Measurements from ENCODE around the gene CFAP251. TPM values are rescaled to one million over a fixed set of nuclear protein-coding genes. Genes with fewer than 3 reads are reported as not detected.

Gene CFAP251
- total RNA-seq, 1 donor from 2014 or later: 1.2 TPM

DNA sequence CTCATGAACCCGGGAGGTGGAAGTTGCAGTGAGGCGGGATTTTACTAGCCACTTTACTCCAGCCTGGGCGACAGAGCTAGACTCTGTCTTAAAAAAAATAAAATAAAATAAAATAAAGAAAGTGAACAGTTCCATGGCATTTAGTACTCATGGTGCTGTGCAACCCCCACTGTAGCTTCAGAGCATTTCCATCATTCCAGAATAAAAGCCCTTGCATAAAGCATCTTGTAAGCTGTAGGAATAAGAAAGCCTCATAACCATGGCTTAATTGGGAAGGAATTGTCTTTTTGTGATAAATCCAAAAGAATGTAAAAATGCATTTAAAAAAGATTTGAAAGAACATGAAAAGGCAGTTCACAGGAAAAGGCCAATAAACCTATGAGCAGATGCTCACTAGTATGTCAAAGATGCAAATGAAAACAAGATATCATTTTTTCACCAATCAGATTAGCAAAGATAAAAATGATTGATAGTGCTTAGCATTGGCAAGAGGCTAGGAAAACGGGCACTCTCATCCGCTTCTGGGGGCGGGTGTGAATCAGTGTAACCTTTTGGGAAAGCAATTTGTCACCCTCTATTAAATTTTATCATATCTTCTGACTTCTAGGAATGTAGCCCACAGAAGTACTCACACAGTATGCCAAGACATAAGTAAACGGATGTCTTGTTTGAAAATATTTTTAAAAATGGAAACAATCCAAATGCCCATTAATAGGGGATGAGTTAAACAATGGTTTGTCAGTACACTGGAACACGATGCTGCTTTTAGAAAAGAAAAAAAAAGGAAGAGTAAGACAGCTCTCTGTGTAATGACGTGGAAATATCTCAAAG is 46.6 kb downstream of the CFAP251 start:
- intact Hi-C loops (cut with micrococcal nuclease): no loop called here
- ChIA-PET CTCF (no interaction called here), POLR2A (interaction anchor here (0.7 kb wide), 1 partner anchor 124 kb away, joined by 9 read pairs; no protein-coding TSS in a partner anchor)
- ATAC-seq (ENCODE audit: low read depth) (no peak), DNase-seq (no peak)
- Mint-ChIP-seq H3K27me3 (no peaks in the 10 kb centered on the region), H3K27ac (no peak overlapping the region), H3K4me1 (peaks cover 23% of the 10 kb centered on the region), H3K4me3 (no peak overlapping the region), H3K9me3 (no peaks in the 10 kb centered on the region), H3K36me3 (ENCODE audit: low read depth) (no peaks in the 10 kb centered on the region)
- TF ChIP-seq CTCF (IDR thresholded peaks at IDR 0.05): no peak

DNA sequence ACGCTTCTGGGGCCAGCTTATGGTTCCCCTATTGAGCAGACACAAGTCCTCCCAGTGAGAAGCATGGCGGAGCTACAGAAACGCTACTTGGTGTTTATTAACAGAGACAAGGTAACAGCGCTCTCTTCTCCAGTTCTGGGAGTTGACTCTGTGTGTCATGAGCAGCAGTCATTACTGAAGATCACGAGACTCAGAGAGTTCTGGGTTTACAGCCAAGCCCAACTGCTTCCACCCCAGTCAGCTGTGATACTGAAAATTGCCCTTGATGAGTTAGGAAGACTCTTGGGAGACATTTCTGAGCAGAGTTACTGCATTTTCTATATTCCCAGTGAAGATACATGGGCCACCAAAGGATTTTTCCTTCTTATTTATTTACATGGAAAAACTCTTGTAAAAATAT is 48.6 kb downstream of the CFAP251 start:
- intact Hi-C loops (cut with micrococcal nuclease): no loop called here
- Mint-ChIP-seq H3K27ac (no peak overlapping the region), H3K4me1 (peaks cover 23% of the 10 kb centered on the region), H3K27me3 (no peaks in the 10 kb centered on the region), H3K4me3 (no peak overlapping the region), H3K9me3 (no peaks in the 10 kb centered on the region), H3K36me3 (ENCODE audit: low read depth) (no peaks in the 10 kb centered on the region)
- ATAC-seq (ENCODE audit: low read depth): no peak
- ChIA-PET CTCF (no interaction called here), POLR2A (no interaction called here)
- no peak for TF ChIP-seq CTCF (IDR thresholded peaks at IDR 0.05)
- DNase-seq: no peak

GRCh38 chr12:121968876-121969275 is 50.5 kb downstream of the CFAP251 start:
- Mint-ChIP-seq H3K4me3 (peak overlapping the region; percentile 37), H3K36me3 (ENCODE audit: low read depth) (no peaks in the 10 kb centered on the region), H3K27ac (peak overlapping the region; percentile 68), H3K27me3 (no peaks in the 10 kb centered on the region), H3K9me3 (peaks cover 4% of the 10 kb centered on the region), H3K4me1 (peaks cover 22% of the 10 kb centered on the region)
- POLR2A ChIA-PET: interaction anchor here (0.5 to 1.5 kb wide), 9 partner anchors 11 to 100 kb away, joined by 3 to 6 read pairs (median 4); no protein-coding TSS in a partner anchor
- intact Hi-C loops (cut with micrococcal nuclease): no loop called here
- CTCF ChIA-PET: no interaction called here
- no peak for TF ChIP-seq CTCF (IDR thresholded peaks at IDR 0.05)
- DNase-seq: no peak
- ATAC-seq (ENCODE audit: low read depth): peak; percentile 71

DNA sequence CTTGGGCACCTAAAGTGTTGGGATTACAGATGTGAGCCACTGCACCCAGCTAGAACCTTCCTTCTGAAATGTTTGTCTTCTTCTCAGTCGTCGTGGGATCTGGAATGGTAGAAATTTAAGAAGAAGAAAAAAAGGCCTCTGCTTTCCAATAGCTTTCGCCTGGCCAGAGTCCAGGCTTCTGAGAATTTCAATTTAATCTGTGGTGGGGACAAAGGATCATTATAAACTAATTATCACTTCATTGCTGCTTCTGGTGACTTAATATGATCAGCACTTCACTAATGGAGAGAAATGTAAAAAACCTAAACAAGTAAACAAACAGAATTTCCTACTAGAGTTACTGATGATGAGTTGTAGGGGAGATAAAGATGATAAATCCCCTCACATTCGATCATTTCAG is 51.3 kb downstream of the CFAP251 start:
- no peak for TF ChIP-seq CTCF (IDR thresholded peaks at IDR 0.05)
- intact Hi-C loops (cut with micrococcal nuclease): no loop called here
- Mint-ChIP-seq H3K9me3 (peaks cover 6% of the 10 kb centered on the region), H3K27ac (no peak overlapping the region), H3K4me3 (no peak overlapping the region), H3K4me1 (peaks cover 16% of the 10 kb centered on the region), H3K27me3 (no peaks in the 10 kb centered on the region), H3K36me3 (ENCODE audit: low read depth) (no peaks in the 10 kb centered on the region)
- no peak for DNase-seq
- CTCF ChIA-PET: no interaction called here
- ATAC-seq (ENCODE audit: low read depth): no peak
- POLR2A ChIA-PET: interaction anchor here (1.5 kb wide), 1 partner anchor 22 kb away, joined by 4 read pairs; no protein-coding TSS in a partner anchor

DNA sequence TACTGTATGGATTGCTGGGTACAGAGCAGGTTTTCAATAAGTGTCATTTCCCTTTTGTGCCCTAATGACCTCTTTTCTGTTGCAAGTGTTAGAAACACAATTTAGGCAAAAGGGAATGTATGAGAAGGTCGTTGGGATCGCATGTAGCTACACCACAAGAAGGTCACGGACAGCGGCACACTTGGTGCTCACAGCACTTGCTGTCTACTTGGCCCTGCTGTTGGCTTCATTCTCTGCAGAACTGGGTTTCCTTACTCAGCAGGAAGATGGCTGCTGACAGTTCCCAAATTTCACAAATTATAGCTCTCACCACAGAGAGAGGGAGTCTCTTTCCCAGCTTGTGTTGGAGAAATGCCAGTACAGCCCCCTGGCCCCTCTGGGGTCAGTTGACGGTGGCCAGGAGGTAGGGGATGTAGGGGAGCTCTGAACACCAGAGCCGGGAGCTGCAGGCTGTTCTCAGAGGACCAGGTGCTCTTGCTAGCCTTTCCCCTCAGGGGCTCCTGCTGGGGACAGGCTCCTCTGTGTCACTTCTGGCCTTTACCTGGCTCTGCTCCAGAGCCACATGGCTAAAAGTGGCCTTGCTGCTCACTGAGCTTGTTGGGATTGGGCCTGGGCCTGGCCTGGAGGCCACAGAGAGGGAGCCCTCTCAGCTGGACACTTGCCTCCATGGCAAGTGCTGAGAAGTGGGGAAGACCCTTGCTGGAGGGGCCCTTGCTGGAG is 52.3 kb downstream of the CFAP251 start:
- Mint-ChIP-seq H3K9me3 (peaks cover 6% of the 10 kb centered on the region), H3K27me3 (no peaks in the 10 kb centered on the region), H3K4me1 (peaks cover 16% of the 10 kb centered on the region), H3K27ac (no peak overlapping the region), H3K36me3 (ENCODE audit: low read depth) (no peaks in the 10 kb centered on the region), H3K4me3 (no peak overlapping the region)
- POLR2A ChIA-PET: interaction anchor here (1.0 kb wide), 1 partner anchor 50 kb away, joined by 4 read pairs; no protein-coding TSS in a partner anchor
- TF ChIP-seq CTCF (IDR thresholded peaks at IDR 0.05): no peak
- CTCF ChIA-PET: interaction anchor here (0.6 to 1.1 kb wide), 2 partner anchors 52 to 1091 kb away, joined by 3 to 4 read pairs; partner anchors contain the start of gene CFAP251
- no peak for DNase-seq
- intact Hi-C loops (cut with micrococcal nuclease): no loop called here
- no peak for ATAC-seq (ENCODE audit: low read depth)

Data from activated B cell treated with CpG ODN at 0.5 μM for 24 hours (primary cell).